Neural progenitor cell (in vitro differentiated cells): Measurements from ENCODE around the gene RNU5D-1. TPM values are rescaled to one million over a fixed set of nuclear protein-coding genes. Genes with fewer than 3 reads are reported as not detected.

ENCODE experiments used
- DNase-seq: peaks from one replicate; pipeline ENCODE4 v3.0.0-alpha.2; 2016; ENCODE audit warnings: low spot score
- H2AFZ ChIP-seq: fragments of 200-600 bp; sonication (generic); replicated peaks from 2 replicates; pipeline ENCODE4 v1.6.1; 2016; ENCODE audit warnings: antibody characterized with exemption
- H3F3A ChIP-seq: fragments of 200-600 bp; sonication (generic); 2 replicates; pipeline ENCODE4 v1.6.1; 2016; ENCODE audit warnings: antibody characterized with exemption, low read depth
- H3K27ac ChIP-seq: fragments of 200-600 bp; sonication (generic); 2 replicates; pipeline ENCODE4 v1.5.1; 2016; ENCODE audit warnings: mild to moderate bottlenecking
- H3K27me3 ChIP-seq: fragments of 200-600 bp; sonication (generic); 2 replicates; pipeline ENCODE4 v1.6.1; 2016; ENCODE audit warnings: mild to moderate bottlenecking, moderate library complexity
- H3K36me3 ChIP-seq: fragments of 200-600 bp; sonication (generic); 2 replicates; pipeline ENCODE4 v1.5.1; 2016
- H3K4me1 ChIP-seq: fragments of 200-600 bp; sonication (generic); 2 replicates; pipeline ENCODE4 v1.6.1; 2016; ENCODE audit warnings: mixed run types
- H3K4me2 ChIP-seq: fragments of 200-600 bp; sonication (generic); 2 replicates; pipeline ENCODE4 v1.6.1; 2016
- H3K4me3 ChIP-seq: fragments of 200-600 bp; sonication (generic); 2 replicates; pipeline ENCODE4 v1.5.1; 2016
- H3K79me2 ChIP-seq: fragments of 200-600 bp; sonication (generic); 2 replicates; pipeline ENCODE4 v1.6.1; 2016; ENCODE audit warnings: low read depth
- H3K9ac ChIP-seq: fragments of 200-600 bp; sonication (generic); 2 replicates; pipeline ENCODE4 v1.6.1; 2016
- H3K9me3 ChIP-seq: fragments of 200-600 bp; sonication (generic); 2 replicates; pipeline ENCODE4 v1.5.1; 2016; ENCODE audit warnings: low read depth
- H4K20me1 ChIP-seq: fragments of 200-600 bp; sonication (generic); 2 replicates; pipeline ENCODE4 v1.6.1; 2016; ENCODE audit warnings: low read depth
- H3K27ac Mint-ChIP-seq: 3 replicates; pipeline ENCODE4 v1.8.0; 2021; ENCODE audit warnings: mixed read lengths
- H3K27me3 Mint-ChIP-seq: 2 replicates; pipeline ENCODE4 v1.8.0; 2022; ENCODE audit warnings: low read depth, mild to moderate bottlenecking, inconsistent platforms, moderate library complexity, mixed read lengths; ENCODE audit not compliant: insufficient read depth
- H3K36me3 Mint-ChIP-seq: 3 replicates; pipeline ENCODE4 v1.8.0; 2021; ENCODE audit warnings: mixed read lengths
- H3K4me1 Mint-ChIP-seq: 3 replicates; pipeline ENCODE4 v1.8.0; 2021; ENCODE audit warnings: mixed read lengths
- H3K4me3 Mint-ChIP-seq: 3 replicates; pipeline ENCODE4 v1.8.0; 2021; ENCODE audit warnings: mild to moderate bottlenecking, moderate library complexity, mixed read lengths
- H3K9me3 Mint-ChIP-seq: 3 replicates; pipeline ENCODE4 v1.8.0; 2020; ENCODE audit warnings: mixed read lengths
- CTCF ChIP-seq: fragments of 200-600 bp; sonication (generic); IDR thresholded peaks from 2 replicates; pipeline ENCODE4 v1.5.1; 2017; ENCODE audit warnings: antibody characterized with exemption, mild to moderate bottlenecking
- EZH2 ChIP-seq: fragments of 200-600 bp; sonication (generic); IDR thresholded peaks from 2 replicates; pipeline ENCODE4 v1.6.1; 2017; ENCODE audit warnings: antibody characterized with exemption, mild to moderate bottlenecking, moderate library complexity
- EZH2phosphoT487 ChIP-seq: fragments of 200-600 bp; sonication (generic); IDR thresholded peaks from 2 replicates; pipeline ENCODE4 v1.6.1; 2017; ENCODE audit warnings: antibody characterized with exemption
- total RNA-seq: library from RNA; depleted of rRNA; stranded (reverse); fragments of >200 nt; gene quantifications from 2 replicates; pipeline ENCODE4 v1.2.3, GENCODE V29; 2015; ENCODE audit warnings: low replicate concordance

RNU5D-1 gene
- total RNA-seq, 1 donor from 2014 or later = not detected

GRCh38 chr1:44713321-44713781, 17.6 kb downstream of the RNU5D-1 start:
- H3K36me3 Mint-ChIP-seq = peaks cover 2% of the 10 kb centered on the region
- H3K9me3 Mint-ChIP-seq = peaks cover 10% of the 10 kb centered on the region
- no peak overlapping the region for H3K27ac Mint-ChIP-seq

GRCh38 chr1:44707959-44708831, 22.8 kb downstream of the RNU5D-1 start:
- H3K4me3 Mint-ChIP-seq = no peak overlapping the region
- TF ChIP-seq EZH2phosphoT487 (no peak), EZH2 (no peak), CTCF (peak; percentile 64)
- Histone ChIP-seq H3K27me3 (no peaks in the 10 kb centered on the region), H2AFZ (peak overlapping the region; percentile 66), H3K4me1 (no peaks in the 10 kb centered on the region), H3K4me3 (no peak overlapping the region), H3F3A (no peaks in the 10 kb centered on the region), H3K9ac (no peak overlapping the region), H3K36me3 (no peaks in the 10 kb centered on the region), H3K27ac (no peak overlapping the region), H3K79me2 (no peaks in the 10 kb centered on the region), H3K9me3 (no peaks in the 10 kb centered on the region), H3K4me2 (no peak overlapping the region), H4K20me1 (no peaks in the 10 kb centered on the region)
- peaks cover 10% of the 10 kb centered on the region for H3K27me3 Mint-ChIP-seq
- no peak overlapping the region for H3K27ac Mint-ChIP-seq
- DNase-seq = peak; percentile 48
- peaks cover 10% of the 10 kb centered on the region for H3K9me3 Mint-ChIP-seq
- no peaks in the 10 kb centered on the region for H3K4me1 Mint-ChIP-seq
- peaks cover 4% of the 10 kb centered on the region for H3K36me3 Mint-ChIP-seq

More at GRCh38 chr1:44713321-44713781, 17.6 kb downstream of the RNU5D-1 start:
- Histone ChIP-seq H3K4me3 (no peak overlapping the region), H3F3A (no peaks in the 10 kb centered on the region), H3K36me3 (no peaks in the 10 kb centered on the region), H3K4me2 (no peak overlapping the region), H4K20me1 (no peaks in the 10 kb centered on the region), H3K27ac (no peak overlapping the region), H3K27me3 (no peaks in the 10 kb centered on the region), H3K9me3 (no peaks in the 10 kb centered on the region), H3K79me2 (no peaks in the 10 kb centered on the region), H2AFZ (no peak overlapping the region), H3K9ac (peak overlapping the region; percentile 20), H3K4me1 (no peaks in the 10 kb centered on the region)
- H3K4me1 Mint-ChIP-seq = peaks cover 3% of the 10 kb centered on the region
- DNase-seq = no peak
- H3K27me3 Mint-ChIP-seq = peaks cover 5% of the 10 kb centered on the region
- TF ChIP-seq CTCF (no peak), EZH2phosphoT487 (no peak), EZH2 (no peak)
- no peak overlapping the region for H3K4me3 Mint-ChIP-seq

GRCh38 chr1:44707112-44707881, 23.7 kb downstream of the RNU5D-1 start:
- Mint-ChIP-seq H3K36me3 (peaks cover 4% of the 10 kb centered on the region), H3K27me3 (peaks cover 10% of the 10 kb centered on the region), H3K4me1 (no peaks in the 10 kb centered on the region), H3K27ac (no peak overlapping the region), H3K4me3 (no peak overlapping the region), H3K9me3 (peaks cover 10% of the 10 kb centered on the region)
- Histone ChIP-seq H3K27ac (no peak overlapping the region), H3K9me3 (no peaks in the 10 kb centered on the region), H2AFZ (no peak overlapping the region), H3K4me3 (no peak overlapping the region), H3K79me2 (no peaks in the 10 kb centered on the region), H3K9ac (no peak overlapping the region), H3K4me1 (no peaks in the 10 kb centered on the region), H3K4me2 (no peak overlapping the region), H3K36me3 (no peaks in the 10 kb centered on the region), H3K27me3 (no peaks in the 10 kb centered on the region), H3F3A (no peaks in the 10 kb centered on the region), H4K20me1 (no peaks in the 10 kb centered on the region)
- TF ChIP-seq CTCF (no peak), EZH2 (no peak), EZH2phosphoT487 (no peak)
- DNase-seq = no peak
